NCI-H1092 (cell line): Measurements from ENCODE around the gene ANKIB1.

Source experiments
- DNase-seq: peaks from one replicate; lab custom pipeline; 2025; lab: John Stamatoyannopoulos, UW

The ANKIB1 gene

DNA sequence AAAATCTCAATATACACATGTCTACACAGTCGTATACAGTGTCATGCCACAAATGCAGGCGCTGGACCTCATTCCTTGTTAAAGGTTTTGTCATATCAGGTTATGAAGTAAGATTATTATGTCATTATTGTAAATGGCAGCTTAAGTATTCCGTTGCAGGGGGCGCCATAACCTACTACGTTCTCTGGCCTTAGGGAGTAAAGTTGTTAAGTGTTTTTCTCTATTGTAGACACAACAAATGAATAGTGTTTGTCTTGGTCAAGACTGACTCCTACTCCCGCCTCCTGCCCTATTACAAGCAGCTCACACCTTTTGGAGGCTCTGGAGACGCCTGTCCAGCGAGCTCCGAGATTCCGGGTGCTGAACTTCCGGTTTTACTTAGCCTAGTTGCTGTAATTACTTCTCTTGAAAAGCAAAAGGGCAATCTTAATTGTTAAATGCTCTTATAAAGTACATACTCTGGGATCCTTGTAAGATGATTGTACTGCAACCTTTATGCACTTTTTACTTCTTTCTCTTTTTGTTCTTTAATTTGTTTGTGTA, 202.5 kb downstream of the ANKIB1 start:
- no peak for DNase-seq
